PFSK-1 (cell line): ENCODE data around the gene RAD51B. TPM values are rescaled to one million over a fixed set of nuclear protein-coding genes. Genes with fewer than 3 reads are reported as not detected.

Experiments used
- FOXP2 ChIP-seq: optimal IDR thresholded peaks from 2 replicates; pipeline ENCODE3; 2011; ENCODE audit warnings: borderline replicate concordance, control low read depth, inconsistent platforms; ENCODE audit not compliant: insufficient read depth; ENCODE audit errors: extremely low read length, extremely low read depth
- POLR2AphosphoS5 ChIP-seq: IDR thresholded peaks from 2 replicates; pipeline ENCODE4 v1.6.1; 2012; ENCODE audit warnings: low read depth, mild to moderate bottlenecking, control low read depth, low read length, moderate library complexity
- REST ChIP-seq, 2 experiments: IDR thresholded peaks; 2 replicates each; pipeline versions ENCODE4 v1.6.1 to v1.8.0; 2011 to 2012; ENCODE audit warnings: low read depth in 2 of 2, low read length in 2 of 2, control low read depth in 1 of 2, inconsistent platforms in 1 of 2, mild to moderate bottlenecking in 1 of 2, moderate library complexity in 1 of 2; ENCODE audit not compliant: insufficient read depth in 1 of 2
- SIN3A ChIP-seq: IDR thresholded peaks from 2 replicates; pipeline ENCODE4 v1.6.1; 2012; ENCODE audit warnings: mild to moderate bottlenecking, low read length, moderate library complexity, borderline replicate concordance; ENCODE audit not compliant: insufficient read depth
- TAF1 ChIP-seq: IDR thresholded peaks from 2 replicates; pipeline ENCODE4 v1.6.1; 2012; ENCODE audit warnings: low read length, control low read depth, borderline replicate concordance; ENCODE audit not compliant: insufficient read depth
- polyA plus RNA-seq: library from polyadenylated mRNA; unstranded; fragments of >200 nt; gene quantifications from one replicate; pipeline ENCODE4 v1.2.1, GENCODE V29; 2012; ENCODE audit warnings: low read depth, missing spikeins; ENCODE audit not compliant: insufficient read length

The RAD51B gene
- 4.5 TPM for polyA plus RNA-seq

- TF ChIP-seq TAF1 (no peak), SIN3A (peak; percentile 85; the same call in 1 of the 2 replicates), POLR2AphosphoS5 (peak; percentile 35; the same call in 1 of the 2 replicates), FOXP2 (no peak), REST (IDR thresholded peaks at IDR 0.05; ENCODE audit: insufficient read depth in 1 of 2, low read depth in 2 of 2, low read length in 2 of 2) (no peak)
These were observed at the start of gene RAD51B for GRCh38 chr14:67819563-67820421. RAD51B (plus strand) TSS chr14:67819779.

GRCh38 chr14:67773844-67774377, 45.7 kb upstream of the RAD51B start:
- no peak for TF ChIP-seq TAF1

- TF ChIP-seq REST (IDR thresholded peaks at IDR 0.05; ENCODE audit: insufficient read depth in 1 of 2, low read depth in 2 of 2, low read length in 2 of 2) (no peak), SIN3A (no peak), FOXP2 (no peak), POLR2AphosphoS5 (no peak), TAF1 (no peak)
These were observed 42.8 kb upstream of the RAD51B start for GRCh38 chr14:67776653-67777322.

GRCh38 chr14:67778792-67779191, 40.8 kb upstream of the RAD51B start:
- TF ChIP-seq FOXP2: no peak
- no peak for TF ChIP-seq REST (IDR thresholded peaks at IDR 0.05; ENCODE audit: insufficient read depth in 1 of 2, low read depth in 2 of 2, low read length in 2 of 2)
- no peak for TF ChIP-seq TAF1
- TF ChIP-seq SIN3A: no peak

- TF ChIP-seq FOXP2 (no peak), POLR2AphosphoS5 (no peak), SIN3A (no peak), TAF1 (no peak)
These were observed 37.5 kb upstream of the RAD51B start for GRCh38 chr14:67782090-67782489.
